RKO (cell line): ENCODE data around the gene DDX59.
"Not testable (repeated sequence)": the region's sequence is repeated elsewhere in the genome, so short reads cannot be mapped to it uniquely, and the experiment has no call there.

Experiments
- DNase-seq: peaks from one replicate; pipeline ENCODE4 v3.0.0-alpha.2; 2016; ENCODE audit warnings: low spot score

DDX59 gene

DNA sequence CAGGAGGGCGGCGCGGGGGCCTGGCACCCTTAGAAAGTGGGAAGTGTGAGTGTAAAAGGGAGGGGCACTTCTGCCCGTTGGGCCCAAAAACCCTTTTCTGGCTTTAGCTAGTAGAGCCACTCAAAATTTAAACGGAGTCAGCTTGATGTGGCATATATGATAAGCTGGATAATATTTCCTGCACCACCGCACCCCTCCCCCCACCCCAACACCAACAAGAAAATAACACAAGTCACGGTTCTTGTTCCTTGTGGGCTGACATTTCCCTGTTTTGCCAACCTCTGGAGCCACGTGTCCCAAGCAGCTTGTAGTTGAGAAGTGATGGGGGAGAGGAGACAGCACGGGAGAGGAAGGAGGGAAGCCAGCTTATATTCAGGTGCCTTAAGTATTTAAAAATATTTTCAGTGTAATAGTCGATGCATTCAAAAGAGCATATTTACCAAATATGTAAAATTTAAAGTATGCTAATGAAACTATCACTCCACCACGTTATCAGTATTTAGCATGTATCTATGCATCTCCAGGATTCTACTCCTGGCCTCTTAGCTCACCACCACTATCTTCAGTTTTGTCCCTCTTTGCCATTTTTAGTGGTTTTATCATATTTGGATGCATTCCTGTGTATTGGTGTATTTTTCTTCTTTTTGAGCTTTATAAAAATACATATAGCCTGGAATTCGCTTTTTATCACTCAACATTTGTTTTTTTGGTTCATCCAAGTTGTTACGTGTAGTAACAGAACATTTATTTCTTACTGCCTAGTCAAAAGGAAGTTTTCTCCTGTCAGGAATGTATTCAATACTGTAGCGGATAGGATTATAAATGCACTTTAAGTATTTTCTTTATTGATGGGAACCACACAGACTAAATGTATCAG, 773 bp upstream of the DDX59 start:
- peak; percentile 91 for DNase-seq

GRCh38 chr1:200668514-200669313, 993 bp downstream of the DDX59 start:
- DNase-seq = peak; percentile 39

DNA sequence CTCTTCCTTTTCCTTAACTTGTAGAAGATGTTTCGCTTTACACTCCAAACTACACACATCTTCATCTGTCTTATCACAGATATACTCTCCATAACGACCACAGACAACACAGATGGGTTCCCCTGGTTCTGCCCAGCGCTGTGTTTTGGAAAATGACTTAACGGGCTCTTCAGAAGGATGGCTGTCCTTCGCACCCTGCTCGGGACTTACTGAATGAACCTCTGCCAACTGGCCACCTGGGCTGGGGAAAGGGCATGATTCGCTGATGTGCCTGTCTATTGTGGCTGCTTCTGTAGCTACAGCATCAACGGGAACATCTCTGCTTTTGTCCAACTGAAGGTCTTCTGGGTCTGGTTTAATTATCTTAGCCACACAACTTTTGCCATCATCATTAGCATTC, 3.4 kb downstream of the DDX59 start:
- no peak for DNase-seq

DNA sequence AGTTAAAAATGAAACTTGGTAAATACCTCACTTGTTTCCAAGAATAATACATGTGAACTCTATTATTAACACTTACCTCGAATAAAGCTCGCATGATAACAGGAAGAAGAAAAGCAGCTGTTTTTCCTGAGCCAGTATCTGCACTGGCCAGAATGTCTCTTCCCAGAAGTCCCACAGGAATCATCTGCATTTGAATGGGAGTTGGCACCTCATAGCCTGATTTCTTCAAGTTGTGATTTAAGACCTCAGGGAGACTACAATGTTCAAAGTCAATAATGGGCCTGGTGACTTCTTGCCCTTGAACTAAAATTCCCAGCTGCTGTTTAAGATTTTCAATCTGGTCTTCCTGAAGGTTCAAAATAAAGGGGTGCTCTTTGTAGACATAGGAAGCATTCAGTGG, 3.8 kb downstream of the DDX59 start:
- DNase-seq = no peak

DNA sequence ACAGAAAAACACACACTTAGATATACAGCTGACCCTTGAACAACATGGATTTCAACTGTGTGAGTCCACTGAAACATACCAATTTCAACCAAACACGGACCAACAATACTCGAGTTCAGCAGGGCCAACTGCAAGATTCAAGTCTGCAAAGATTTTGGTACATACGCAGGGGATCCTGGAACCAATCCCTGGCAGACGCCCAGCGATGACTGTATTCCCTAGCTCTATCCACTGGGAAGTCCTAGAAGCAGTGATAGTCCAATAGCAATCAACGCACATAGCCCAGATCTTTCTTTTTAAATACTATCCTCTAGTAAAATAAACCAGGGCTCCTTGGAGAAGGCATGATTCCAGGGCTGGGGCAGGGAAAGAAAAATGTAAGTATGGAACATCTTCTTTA, 9.0 kb downstream of the DDX59 start:
- no peak for DNase-seq

- no peak for DNase-seq
Measured at GRCh38 chr1:200659269-200659668, 10.4 kb downstream of the DDX59 start.

- no peak for DNase-seq
Measured at GRCh38 chr1:200658037-200658818, 11.5 kb downstream of the DDX59 start.

DNA sequence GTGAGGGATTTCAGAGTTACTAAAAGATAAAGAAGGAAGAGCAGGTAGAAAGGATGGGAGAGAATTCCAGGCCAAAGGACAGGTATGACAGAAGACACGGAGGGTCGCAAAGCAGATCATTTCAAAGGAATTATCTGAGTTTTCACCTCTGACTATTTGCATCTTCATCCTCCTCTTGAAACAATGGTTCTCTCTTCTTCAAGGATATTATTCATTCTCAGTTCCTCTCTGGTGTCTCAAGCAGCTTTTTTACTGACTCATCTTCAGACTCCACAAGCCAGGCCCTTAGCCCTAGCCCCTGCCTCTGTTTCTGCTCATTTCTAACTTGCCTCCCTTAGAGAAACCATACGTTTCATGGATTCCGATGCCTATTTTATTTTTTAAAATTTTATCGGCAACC, 15.0 kb downstream of the DDX59 start:
- no peak for DNase-seq

GRCh38 chr1:200653022-200653462, 16.7 kb downstream of the DDX59 start:
- DNase-seq = no peak

DNA sequence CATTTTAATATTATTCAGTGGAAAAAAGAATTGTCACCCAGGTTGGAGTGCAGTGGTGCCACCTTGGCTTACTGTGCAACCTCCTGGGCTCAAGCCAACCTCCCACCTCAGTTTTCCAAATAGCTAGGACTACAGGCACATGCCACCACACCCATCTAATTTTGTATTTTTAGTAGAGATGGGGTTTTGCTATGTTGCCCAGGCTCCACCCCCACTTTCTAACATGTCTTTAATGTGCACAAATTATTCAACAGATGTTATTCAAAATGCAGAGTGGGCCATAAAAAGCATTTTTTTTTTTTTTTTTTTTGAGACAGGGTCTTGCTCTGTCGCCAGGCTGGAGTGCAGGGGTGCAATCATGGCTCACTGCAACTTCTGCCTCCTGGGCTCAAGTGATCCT, 17.3 kb downstream of the DDX59 start:
- no peak for DNase-seq

DNA sequence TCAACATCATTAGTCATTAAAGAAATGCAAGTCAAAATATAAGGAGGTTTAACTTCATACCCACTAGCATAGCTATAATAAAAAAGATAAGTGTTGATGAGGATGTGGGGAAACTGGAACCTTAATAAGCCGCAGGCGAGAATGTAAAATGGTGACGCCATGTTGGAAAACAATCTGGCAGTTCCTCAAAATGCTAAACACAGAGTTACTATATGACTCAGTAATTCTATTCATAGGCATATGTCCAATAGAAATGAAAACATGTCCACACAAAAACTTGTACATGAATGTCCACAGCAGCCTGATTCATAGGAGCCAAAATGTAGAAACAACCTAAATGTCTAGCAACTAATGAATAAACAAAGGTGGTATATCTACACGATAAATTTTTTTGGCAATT, 23.2 kb downstream of the DDX59 start:
- DNase-seq = no peak

- no peak for DNase-seq
Measured at GRCh38 chr1:200644021-200644420, 25.7 kb downstream of the DDX59 start.

- no peak for DNase-seq
Measured at GRCh38 chr1:200642481-200642880, 27.2 kb downstream of the DDX59 start.

DNA sequence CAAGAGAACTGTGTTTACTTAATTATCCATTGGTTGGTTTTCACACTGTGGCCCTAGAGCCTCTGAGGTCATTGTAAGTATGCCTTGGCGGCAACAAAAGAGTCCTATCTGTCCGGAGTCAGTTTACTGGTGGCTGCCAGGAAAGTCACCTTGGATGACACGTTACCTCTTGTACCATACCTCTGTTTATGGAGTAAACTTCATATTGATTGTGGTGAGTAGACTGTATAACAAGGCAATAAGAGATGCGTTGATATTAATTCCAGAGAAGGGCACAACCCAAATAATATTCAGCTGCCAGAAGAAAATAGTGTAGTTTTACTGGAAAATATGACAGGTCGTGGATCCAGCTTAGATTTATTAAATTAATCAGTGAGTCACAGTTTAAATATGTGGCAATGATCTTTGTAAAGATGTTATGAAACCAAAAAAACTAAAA, 28.7 kb downstream of the DDX59 start:
- DNase-seq = no peak

- DNase-seq = no peak
Measured at GRCh38 chr1:200640373-200640962, 29.2 kb downstream of the DDX59 start.

DNA sequence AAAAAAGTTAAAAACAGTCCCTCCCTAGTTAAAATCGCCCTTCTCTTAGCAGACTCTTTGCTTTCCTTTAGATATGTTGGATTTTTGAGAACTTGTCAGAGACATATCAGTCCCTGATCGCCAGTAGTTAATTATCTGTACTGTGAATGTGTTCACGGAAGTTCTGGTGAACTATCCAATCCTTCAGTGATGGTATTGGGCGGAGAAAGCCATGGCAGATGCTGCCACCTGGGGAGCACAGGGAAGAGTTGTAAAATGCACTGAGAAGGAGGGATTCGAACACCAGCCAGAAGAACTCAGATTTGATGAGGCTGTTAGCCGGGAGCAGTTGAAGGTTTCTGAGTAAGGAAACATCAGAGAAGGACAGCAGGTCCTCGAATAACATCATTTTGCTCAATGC, 31.6 kb downstream of the DDX59 start:
- no peak for DNase-seq

- DNase-seq = no peak
Measured at GRCh38 chr1:200636681-200637080, 33.0 kb downstream of the DDX59 start.

- no peak for DNase-seq
Measured at GRCh38 chr1:200634261-200635122, 35.2 kb downstream of the DDX59 start.

- no peak for DNase-seq
Measured at GRCh38 chr1:200631375-200631774, 38.3 kb downstream of the DDX59 start.

DNA sequence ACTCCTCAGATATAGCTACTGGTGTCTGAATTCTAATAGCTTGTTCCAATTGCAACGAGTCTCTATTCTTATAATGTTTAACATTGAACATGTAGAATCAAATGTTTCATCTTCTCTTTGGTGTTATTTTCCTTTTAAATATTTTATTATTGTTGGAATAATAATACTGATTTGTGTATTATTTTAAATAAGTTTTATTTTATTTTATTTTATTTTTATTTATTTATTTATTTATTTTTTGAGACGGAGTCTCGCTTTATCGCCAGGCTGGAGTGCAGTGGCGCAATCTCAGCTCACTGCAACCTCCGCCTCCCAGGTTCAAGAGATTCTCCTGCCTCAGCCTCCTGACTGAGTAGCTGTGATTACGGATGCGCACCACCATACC, 39.2 kb downstream of the DDX59 start:
- DNase-seq = not testable (repeated sequence)
